Measurements from ENCODE around the gene TTC33. TPM values are rescaled to one million over a fixed set of nuclear protein-coding genes. Genes with fewer than 3 reads are reported as not detected.

TTC33 gene
- total and polyA plus RNA-seq, 2 of the 4 experiments (the other 2 are of a cell fraction) = 3.1 to 8.1 TPM

DNA sequence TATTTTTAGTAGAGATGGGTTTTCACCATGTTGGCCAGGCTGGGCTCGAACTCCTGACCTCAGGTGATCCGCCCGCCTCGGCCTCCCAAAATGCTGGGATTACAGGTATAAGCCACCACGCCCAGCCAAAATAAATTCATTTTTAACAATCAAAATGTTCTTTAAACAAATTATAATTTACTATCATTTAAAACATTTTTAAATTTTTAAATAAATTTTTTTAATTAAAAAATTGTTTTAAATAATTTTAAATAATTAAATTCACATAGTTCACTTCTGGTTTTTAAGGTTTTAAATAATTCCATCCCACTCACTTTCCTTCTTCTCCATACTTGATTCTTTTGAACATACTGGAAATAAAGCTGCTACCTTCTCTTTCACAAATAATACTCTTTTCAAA, 15.0 kb upstream of the TTC33 start:
- dilution Hi-C loops (cut with HindIII; ENCODE audit: low sequenced_read_pairs, unreplicated experiment) = no loop called here
- Histone ChIP-seq H3K18ac (ENCODE audit: low read depth, low read length) (no peak overlapping the region), H4K5ac (ENCODE audit: low read depth, low read length) (no peak overlapping the region), H2BK20ac (ENCODE audit: low read depth, low read length) (no peak overlapping the region), H4K91ac (ENCODE audit: insufficient read depth, low read depth, low read length) (no peak overlapping the region), H3K4ac (ENCODE audit: low read depth, low read length) (no peak overlapping the region), H2AK5ac (ENCODE audit: low read depth, low read length) (no peak overlapping the region), H3K56ac (ENCODE audit: extremely low read depth, insufficient read depth, low read length) (no peak overlapping the region), H3K14ac (replicated peaks; ENCODE audit: low read depth, low read length) (no peak overlapping the region), H3K23ac (ENCODE audit: low read depth, low read length) (no peak overlapping the region), H2AK9ac (replicated peaks; ENCODE audit: low read depth, low read length, poor library complexity) (no peak overlapping the region), H2BK120ac (ENCODE audit: low read depth, low read length) (no peak overlapping the region), H2BK15ac (ENCODE audit: low read depth, low read length) (no peak overlapping the region), H3K9ac (ENCODE audit: low read depth, low read length) (no peak overlapping the region), H4K20me1 (ENCODE audit: insufficient read depth, low read length) (peaks cover 1% of the 10 kb centered on the region; the same call in 1 of the 2 replicates), H3K36me3 (ENCODE audit: control insufficient read depth, insufficient read depth, low read length) (peaks cover 26% of the 10 kb centered on the region), H3K4me3 (ENCODE audit: insufficient read depth, low read depth, low read length) (no peak overlapping the region), H3K9me3 (ENCODE audit: control insufficient read depth, insufficient read depth, low read length) (no peaks in the 10 kb centered on the region), H3K4me1 (ENCODE audit: control insufficient read depth, insufficient read depth, low read length) (no peaks in the 10 kb centered on the region), H3K4me2 (ENCODE audit: low read depth, low read length) (no peak overlapping the region), H3K9me1 (ENCODE audit: insufficient read depth, low read length) (no peaks in the 10 kb centered on the region), H2AFZ (replicated peaks; ENCODE audit: low read length, poor library complexity) (no peak overlapping the region), H3K79me1 (ENCODE audit: low read depth in 1 of 2, low read length in 2 of 2) (peaks cover 25 to 37% of the 10 kb centered on the region in 2 experiments), H3K27me3 (ENCODE audit: control insufficient read depth, insufficient read depth, low read length) (no peaks in the 10 kb centered on the region), H4K8ac (ENCODE audit: low read depth in 2 of 2, low read length in 2 of 2) (no peak overlapping the region), H2BK5ac (ENCODE audit: low read depth, low read length, poor library complexity, severe bottlenecking) (no peak overlapping the region), H3K27ac (ENCODE audit: insufficient read depth, low read length) (no peak overlapping the region)
- POLR2A ChIA-PET (ENCODE audit: unreplicated experiment) = no interaction called here
- no peak for ATAC-seq (ENCODE audit: low read depth)
- TF ChIP-seq NFE2L2 (IDR thresholded peaks at IDR 0.05; ENCODE audit: low read depth, low read length) = no peak
- no peak for TF ChIP-seq BHLHE40 (IDR thresholded peaks at IDR 0.05; ENCODE audit: low read depth, low read length)
- no peak for TF ChIP-seq FOS (IDR thresholded peaks at IDR 0.05; ENCODE audit: low read depth, low read length)
- TF ChIP-seq MAFK (IDR thresholded peaks at IDR 0.05; ENCODE audit: low read depth, low read length) = no peak
- TF ChIP-seq, protein P1, sequence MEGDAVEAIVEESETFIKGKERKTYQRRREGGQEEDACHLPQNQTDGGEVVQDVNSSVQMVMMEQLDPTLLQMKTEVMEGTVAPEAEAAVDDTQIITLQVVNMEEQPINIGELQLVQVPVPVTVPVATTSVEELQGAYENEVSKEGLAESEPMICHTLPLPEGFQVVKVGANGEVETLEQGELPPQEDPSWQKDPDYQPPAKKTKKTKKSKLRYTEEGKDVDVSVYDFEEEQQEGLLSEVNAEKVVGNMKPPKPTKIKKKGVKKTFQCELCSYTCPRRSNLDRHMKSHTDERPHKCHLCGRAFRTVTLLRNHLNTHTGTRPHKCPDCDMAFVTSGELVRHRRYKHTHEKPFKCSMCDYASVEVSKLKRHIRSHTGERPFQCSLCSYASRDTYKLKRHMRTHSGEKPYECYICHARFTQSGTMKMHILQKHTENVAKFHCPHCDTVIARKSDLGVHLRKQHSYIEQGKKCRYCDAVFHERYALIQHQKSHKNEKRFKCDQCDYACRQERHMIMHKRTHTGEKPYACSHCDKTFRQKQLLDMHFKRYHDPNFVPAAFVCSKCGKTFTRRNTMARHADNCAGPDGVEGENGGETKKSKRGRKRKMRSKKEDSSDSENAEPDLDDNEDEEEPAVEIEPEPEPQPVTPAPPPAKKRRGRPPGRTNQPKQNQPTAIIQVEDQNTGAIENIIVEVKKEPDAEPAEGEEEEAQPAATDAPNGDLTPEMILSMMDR (conservative IDR thresholded peaks at IDR 0.05; ENCODE audit: low read depth, low read length) = no peak
- TF ChIP-seq RCOR1 (IDR thresholded peaks at IDR 0.05; ENCODE audit: insufficient replicate concordance, low read length) = no peak
- TF ChIP-seq RAD21 (IDR thresholded peaks at IDR 0.05; ENCODE audit: low read length) = no peak
- no peak for TF ChIP-seq RFX5 (IDR thresholded peaks at IDR 0.05; ENCODE audit: low read depth, low read length)
- TF ChIP-seq CEBPB (IDR thresholded peaks at IDR 0.05; ENCODE audit: low read depth, low read length) = no peak
- no peak for TF ChIP-seq MXI1 (IDR thresholded peaks at IDR 0.05; ENCODE audit: borderline replicate concordance, low read depth, low read length)
- TF ChIP-seq, protein P2, sequence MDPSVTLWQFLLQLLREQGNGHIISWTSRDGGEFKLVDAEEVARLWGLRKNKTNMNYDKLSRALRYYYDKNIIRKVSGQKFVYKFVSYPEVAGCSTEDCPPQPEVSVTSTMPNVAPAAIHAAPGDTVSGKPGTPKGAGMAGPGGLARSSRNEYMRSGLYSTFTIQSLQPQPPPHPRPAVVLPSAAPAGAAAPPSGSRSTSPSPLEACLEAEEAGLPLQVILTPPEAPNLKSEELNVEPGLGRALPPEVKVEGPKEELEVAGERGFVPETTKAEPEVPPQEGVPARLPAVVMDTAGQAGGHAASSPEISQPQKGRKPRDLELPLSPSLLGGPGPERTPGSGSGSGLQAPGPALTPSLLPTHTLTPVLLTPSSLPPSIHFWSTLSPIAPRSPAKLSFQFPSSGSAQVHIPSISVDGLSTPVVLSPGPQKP (IDR thresholded peaks at IDR 0.05; ENCODE audit: borderline replicate concordance, low read depth, low read length) = no peak
- no peak for TF ChIP-seq POLR2A (IDR thresholded peaks at IDR 0.05; ENCODE audit: low read depth, low read length)
- TF ChIP-seq, protein P3, sequence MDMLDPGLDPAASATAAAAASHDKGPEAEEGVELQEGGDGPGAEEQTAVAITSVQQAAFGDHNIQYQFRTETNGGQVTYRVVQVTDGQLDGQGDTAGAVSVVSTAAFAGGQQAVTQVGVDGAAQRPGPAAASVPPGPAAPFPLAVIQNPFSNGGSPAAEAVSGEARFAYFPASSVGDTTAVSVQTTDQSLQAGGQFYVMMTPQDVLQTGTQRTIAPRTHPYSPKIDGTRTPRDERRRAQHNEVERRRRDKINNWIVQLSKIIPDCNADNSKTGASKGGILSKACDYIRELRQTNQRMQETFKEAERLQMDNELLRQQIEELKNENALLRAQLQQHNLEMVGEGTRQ (IDR thresholded peaks at IDR 0.05; ENCODE audit: low read depth, low read length) = no peak
- TF ChIP-seq MAZ (IDR thresholded peaks at IDR 0.05; ENCODE audit: borderline replicate concordance, low read depth, low read length) = no peak
- TF ChIP-seq CHD1 (IDR thresholded peaks at IDR 0.05; ENCODE audit: low read depth, low read length) = no peak
- no peak for TF ChIP-seq SMC3 (IDR thresholded peaks at IDR 0.05; ENCODE audit: low read depth, low read length)
- no CpG with 5 or more reads among the region's 5 CpGs for WGBS, 2 experiments (ENCODE audit: extremely low coverage in 2 of 2, insufficient read length in 1 of 2)
- in situ Hi-C loops (cut with MboI; ENCODE audit: low sequenced_read_pairs) = loop anchor here (25.0 kb wide), 1 partner anchor 1383 kb away; no protein-coding TSS in a partner anchor
- CTCF ChIA-PET = no interaction called here
- no TSS peak for BruUV-seq (replicated peaks)
- intact Hi-C loops (cut with micrococcal nuclease) = no loop called here
- DNase-seq = no peak

All from IMR-90 (cell line).